ENCODE data around the gene KCTD20. TPM values are rescaled to one million over a fixed set of nuclear protein-coding genes. Genes with fewer than 3 reads are reported as not detected.
A peak's percentile ranks its signal among the peaks of the same experiment; 100 is the strongest.

KCTD20 gene
- total and polyA plus RNA-seq, 2 of the 13 experiments (the other 11 are each of a cell fraction or from before 2014, with no cell fraction given), result 52.7 to 67.1 TPM

- TF ChIP-seq RNF219 (CRISPR knock-in tag; IDR thresholded peaks at IDR 0.05), result no peak
- 0 out of 2 replicates have a peak, but pooled peaks have one; percentile 38 for TF ChIP-seq AHR (CRISPR knock-in tag; IDR thresholded peaks at IDR 0.05)
- TF ChIP-seq ZNF607 (CRISPR knock-in tag; IDR thresholded peaks at IDR 0.05; ENCODE audit: borderline replicate concordance), result no peak; the same call in none of the 2 replicates
- peak; percentile 83 for TF ChIP-seq GATAD2A (CRISPR knock-in tag; IDR thresholded peaks at IDR 0.05)
- TF ChIP-seq PHF8 (CRISPR knock-in tag; IDR thresholded peaks at IDR 0.05), result peak; percentile 74
- TF ChIP-seq POLR2AphosphoS2 (IDR thresholded peaks at IDR 0.05; ENCODE audit: low read depth, low read length), result no peak
- TF ChIP-seq TEAD2 (CRISPR knock-in tag; IDR thresholded peaks at IDR 0.05), result no peak
- TF ChIP-seq ZXDC (CRISPR knock-in tag; IDR thresholded peaks at IDR 0.05), result 0 out of 2 replicates have a peak, but pooled peaks have one; percentile 35
- peak; percentile 53; the same call in 1 of the 2 replicates for TF ChIP-seq NFATC3 (CRISPR knock-in tag; IDR thresholded peaks at IDR 0.05)
- TF ChIP-seq ZSCAN22 (CRISPR knock-in tag; IDR thresholded peaks at IDR 0.05), result no peak
- no peak for TF ChIP-seq SKIL (CRISPR knock-in tag; IDR thresholded peaks at IDR 0.05; ENCODE audit: borderline replicate concordance)
- TF ChIP-seq ZNF235 (CRISPR knock-in tag; IDR thresholded peaks at IDR 0.05; ENCODE audit: borderline replicate concordance), result peak; percentile 75; the same call in 1 of the 2 replicates
- no peak for TF ChIP-seq BRD4 (CRISPR knock-in tag; IDR thresholded peaks at IDR 0.05)
- TF ChIP-seq FOXK2 (IDR thresholded peaks at IDR 0.05), result no peak
- TF ChIP-seq PTBP1 (IDR thresholded peaks at IDR 0.05; ENCODE audit: low read depth, low read length, poor library complexity, severe bottlenecking), result no peak
- peak; percentile 44; the same call in 1 of the 2 replicates for TF ChIP-seq ZBTB34 (CRISPR knock-in tag; IDR thresholded peaks at IDR 0.05)
- TF ChIP-seq ZNF720 (CRISPR knock-in tag; IDR thresholded peaks at IDR 0.05), result no peak
- peak; percentile 65 for TF ChIP-seq MLX (CRISPR knock-in tag; IDR thresholded peaks at IDR 0.05)
Measured at GRCh38 chr6:36423101-36423824, 19.5 kb upstream of the KCTD20 start (continued).

Measured in HepG2 (cell line).